Left lung (tissue), 10 donors: ENCODE measurements around the gene SKAP2. TPM values are rescaled to one million over a fixed set of nuclear protein-coding genes. Genes with fewer than 3 reads are reported as not detected.

ENCODE experiments used
- ATAC-seq: fragments of 200-7000 bp; cut with Tn5 transposase; one replicate; pipeline ENCODE4 v1.9.1; 2020; ENCODE audit warnings: moderate library complexity
- DNase-seq, 4 donors: peaks; one replicate each; pipeline ENCODE4 v3.0.0-alpha.2; 2013 to 2020
- H3K27ac ChIP-seq, 2 donors: fragments of 200-600 bp; sonication (generic) in 1 of 2; one replicate each; pipeline versions ENCODE4 v1.5.0 to v1.8.0; 2020 to 2021
- H3K27me3 ChIP-seq, 2 donors: fragments of 200-600 bp; sonication (generic) in 1 of 2; one replicate each; pipeline versions ENCODE4 v1.5.0 to v1.8.0; 2020 to 2021
- H3K36me3 ChIP-seq, 2 donors: fragments of 200-600 bp; sonication (generic) in 1 of 2; one replicate each; pipeline versions ENCODE4 v1.5.0 to v1.8.0; 2020 to 2021
- H3K4me1 ChIP-seq, 2 donors: fragments of 200-600 bp; one replicate each; pipeline ENCODE4 v1.8.0; 2021
- H3K4me3 ChIP-seq, 2 donors: fragments of 200-600 bp; sonication (generic) in 1 of 2; one replicate each; pipeline versions ENCODE4 v1.5.0 to v1.8.0; 2020 to 2021; ENCODE audit warnings: mild to moderate bottlenecking in 1 of 2
- H3K9me3 ChIP-seq, 2 donors: fragments of 200-600 bp; sonication (generic) in 1 of 2; one replicate each; pipeline versions ENCODE4 v1.5.0 to v1.8.0; 2020 to 2021
- intact Hi-C, 2 donors: fragments of 100-400 bp; cut with DNase I; formaldehyde crosslinking; loops; one replicate each; pipeline versions ENCODE4 v1.11.2 to v1.14.2; 2022
- polyA plus RNA-seq, 6 donors: library from polyadenylated mRNA; unstranded; fragments of 120-200 nt; gene quantifications; one replicate each; pipeline ENCODE4 v1.2.1, GENCODE V29; 2013; ENCODE audit not compliant: insufficient read length in 6 of 6
- total RNA-seq, 2 donors: library from RNA; stranded (reverse); fragmentation: NEBNext Ultra II Directional; extraction: Animal tissue kit (Norgen Biotek cat#: 25700); gene quantifications; one replicate each; pipeline ENCODE4 v1.2.1, GENCODE V29; 2021
- TF ChIP-seq, protein P1 (sequence below), 2 donors: fragments of 200-600 bp; sonication (generic) in 1 of 2; IDR thresholded peaks; one replicate each; pipeline versions ENCODE4 v1.5.0 to v1.8.0; 2021; ENCODE audit warnings: antibody characterized with exemption in 2 of 2
- donor health status: DM: no; HTN: yes; CAD: no.
- donor health status: DM: no; HTN: no; CAD: no.

The SKAP2 gene
- total and polyA plus RNA-seq, 8 donors: 43.5 to 61.0 (median 47.2) TPM

DNA sequence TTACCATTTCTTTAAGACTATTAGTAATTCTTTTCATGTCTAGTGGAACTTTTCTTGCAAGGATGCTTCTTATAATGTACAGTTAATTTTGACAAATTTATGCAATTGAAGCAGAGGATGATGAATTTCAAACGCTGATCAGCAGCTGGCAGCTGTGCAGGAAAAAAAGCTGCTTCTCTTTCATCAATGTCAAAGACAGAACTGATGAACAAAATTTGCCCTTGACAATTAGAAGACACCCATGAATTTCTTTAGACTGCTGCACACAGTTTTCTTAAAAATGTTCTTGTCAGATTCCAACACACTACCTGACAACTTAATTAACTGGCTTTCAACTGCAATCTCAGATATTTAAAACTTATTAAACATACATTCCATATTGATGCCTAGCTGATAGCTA is 138.3 kb downstream of the SKAP2 start:
- TF ChIP-seq, protein P1, sequence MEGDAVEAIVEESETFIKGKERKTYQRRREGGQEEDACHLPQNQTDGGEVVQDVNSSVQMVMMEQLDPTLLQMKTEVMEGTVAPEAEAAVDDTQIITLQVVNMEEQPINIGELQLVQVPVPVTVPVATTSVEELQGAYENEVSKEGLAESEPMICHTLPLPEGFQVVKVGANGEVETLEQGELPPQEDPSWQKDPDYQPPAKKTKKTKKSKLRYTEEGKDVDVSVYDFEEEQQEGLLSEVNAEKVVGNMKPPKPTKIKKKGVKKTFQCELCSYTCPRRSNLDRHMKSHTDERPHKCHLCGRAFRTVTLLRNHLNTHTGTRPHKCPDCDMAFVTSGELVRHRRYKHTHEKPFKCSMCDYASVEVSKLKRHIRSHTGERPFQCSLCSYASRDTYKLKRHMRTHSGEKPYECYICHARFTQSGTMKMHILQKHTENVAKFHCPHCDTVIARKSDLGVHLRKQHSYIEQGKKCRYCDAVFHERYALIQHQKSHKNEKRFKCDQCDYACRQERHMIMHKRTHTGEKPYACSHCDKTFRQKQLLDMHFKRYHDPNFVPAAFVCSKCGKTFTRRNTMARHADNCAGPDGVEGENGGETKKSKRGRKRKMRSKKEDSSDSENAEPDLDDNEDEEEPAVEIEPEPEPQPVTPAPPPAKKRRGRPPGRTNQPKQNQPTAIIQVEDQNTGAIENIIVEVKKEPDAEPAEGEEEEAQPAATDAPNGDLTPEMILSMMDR (IDR thresholded peaks at IDR 0.05): no peak
- intact Hi-C loops: no loop called here
- Histone ChIP-seq H3K4me1 (peaks cover 0 to 10% of the 10 kb centered on the region in 2 donors), H3K9me3 (no peaks in the 10 kb centered on the region), H3K36me3 (peaks cover 0 to 8% of the 10 kb centered on the region in 2 donors), H3K27ac (no peak overlapping the region), H3K4me3 (no peak overlapping the region), H3K27me3 (no peaks in the 10 kb centered on the region)
- DNase-seq: no peak
- ATAC-seq: no peak

DNA sequence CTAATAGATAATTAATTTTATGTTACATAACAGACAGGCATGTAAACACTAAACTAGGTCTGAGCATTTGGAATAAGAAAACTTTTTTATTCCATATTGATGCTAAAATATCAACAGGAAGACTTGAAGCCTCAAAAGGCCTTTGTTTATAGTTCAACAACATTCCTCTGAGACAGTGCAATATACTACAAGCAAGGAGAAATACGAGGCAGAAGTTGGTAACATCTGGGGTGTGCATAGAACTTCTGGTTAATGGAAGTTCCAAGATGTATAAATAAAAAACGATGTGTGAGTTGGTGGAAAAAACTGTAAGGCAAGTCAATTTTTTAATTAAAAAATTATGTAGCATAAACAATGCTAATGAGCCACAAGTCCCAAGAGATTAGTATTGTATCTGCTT is 139.6 kb downstream of the SKAP2 start:
- Histone ChIP-seq H3K4me1 (peaks cover 0 to 5% of the 10 kb centered on the region in 2 donors), H3K36me3 (peaks cover 0 to 8% of the 10 kb centered on the region in 2 donors), H3K27me3 (no peaks in the 10 kb centered on the region), H3K9me3 (no peaks in the 10 kb centered on the region), H3K4me3 (no peak overlapping the region), H3K27ac (no peak overlapping the region)
- ATAC-seq: no peak
- TF ChIP-seq, protein P1 (IDR thresholded peaks at IDR 0.05): no peak
- intact Hi-C loops: no loop called here
- no peak for DNase-seq

DNA sequence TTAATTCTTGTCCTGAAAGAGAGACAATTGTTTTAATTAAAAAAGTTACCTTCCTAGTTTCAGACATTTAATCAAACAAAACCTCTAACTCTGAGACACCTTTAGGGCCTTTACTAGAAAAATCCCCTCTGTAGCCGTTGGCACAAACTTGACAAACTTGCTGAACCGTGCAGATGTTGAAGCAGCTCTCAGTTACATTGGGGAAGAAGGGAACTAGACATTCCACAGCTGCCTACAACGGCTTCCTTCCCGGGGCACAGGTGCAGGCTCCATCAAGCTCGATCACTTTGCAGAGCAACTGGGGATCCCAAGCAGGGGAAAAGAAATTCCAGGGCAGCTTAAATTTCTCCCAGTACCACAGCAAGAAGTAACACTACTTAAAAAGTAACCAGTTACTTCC is 141.3 kb downstream of the SKAP2 start:
- Histone ChIP-seq H3K4me3 (no peak overlapping the region), H3K27me3 (no peaks in the 10 kb centered on the region), H3K9me3 (no peaks in the 10 kb centered on the region), H3K36me3 (peaks cover 0 to 8% of the 10 kb centered on the region in 2 donors), H3K27ac (no peak overlapping the region), H3K4me1 (no peaks in the 10 kb centered on the region)
- intact Hi-C loops: no loop called here
- TF ChIP-seq, protein P1 (IDR thresholded peaks at IDR 0.05): no peak
- ATAC-seq (no peak), DNase-seq (peak in 1 of 4 donors; percentile 14)

DNA sequence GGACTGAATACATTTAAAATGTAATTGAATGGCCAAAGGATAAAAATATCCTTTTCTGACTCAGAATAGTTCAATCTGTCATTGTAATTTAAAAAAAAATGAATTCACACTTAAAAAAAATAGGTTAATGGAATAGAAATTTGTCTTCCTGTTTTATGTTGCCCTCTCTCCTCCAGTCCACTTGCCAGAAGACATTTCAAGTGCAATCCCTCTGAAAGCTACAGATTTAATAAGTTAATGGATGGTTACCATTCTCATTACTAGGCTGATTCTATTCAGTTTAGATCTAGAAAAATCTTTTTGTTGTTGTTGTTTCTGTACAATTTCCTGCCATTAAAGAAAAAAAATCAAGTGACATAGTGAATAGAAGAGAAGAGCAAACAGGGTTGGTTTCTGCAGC is 142.9 kb downstream of the SKAP2 start:
- H3K4me3 ChIP-seq: no peak overlapping the region
- ATAC-seq (no peak), DNase-seq (no peak)
- H3K4me1 ChIP-seq: no peaks in the 10 kb centered on the region
- peaks cover 0 to 12% of the 10 kb centered on the region in 2 donors for H3K36me3 ChIP-seq
- intact Hi-C loops: no loop called here
- no peaks in the 10 kb centered on the region for H3K9me3 ChIP-seq
- TF ChIP-seq, protein P1 (IDR thresholded peaks at IDR 0.05): no peak
- H3K27me3 ChIP-seq: no peaks in the 10 kb centered on the region
- H3K27ac ChIP-seq: no peak overlapping the region

DNA sequence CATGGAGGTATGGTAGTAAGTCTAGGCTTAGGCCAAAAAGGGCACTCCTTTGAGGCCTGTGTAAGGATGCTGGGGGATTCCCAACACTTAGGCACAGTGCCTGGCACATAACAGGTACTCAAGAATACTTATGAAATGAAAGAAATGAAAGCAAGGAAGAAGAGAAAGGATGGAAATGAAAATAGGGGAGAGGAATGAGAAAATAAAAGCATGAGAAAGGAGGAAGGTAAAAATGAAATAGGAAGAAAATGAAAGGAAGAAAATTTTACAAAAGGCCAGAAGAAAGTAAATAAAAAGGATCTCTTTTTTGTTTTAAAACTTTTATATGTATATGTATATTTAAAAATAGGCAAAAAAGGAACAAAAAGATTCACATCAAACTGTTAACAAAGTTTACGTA is 146.3 kb downstream of the SKAP2 start:
- no peaks in the 10 kb centered on the region for H3K4me1 ChIP-seq
- no peak for DNase-seq
- H3K27me3 ChIP-seq: no peaks in the 10 kb centered on the region
- H3K4me3 ChIP-seq: no peak overlapping the region
- intact Hi-C loops: no loop called here
- no peaks in the 10 kb centered on the region for H3K9me3 ChIP-seq
- no peak overlapping the region for H3K27ac ChIP-seq
- peaks cover 0 to 7% of the 10 kb centered on the region in 2 donors for H3K36me3 ChIP-seq
- TF ChIP-seq, protein P1 (IDR thresholded peaks at IDR 0.05): no peak
- no peak for ATAC-seq
